GM19239 (cell line): ENCODE measurements around the gene MICB.
"Not testable (repeated sequence)": the region's sequence is repeated elsewhere in the genome, so short reads cannot be mapped to it uniquely, and the experiment has no call there.

Source experiments
- DNase-seq: peaks from one replicate; pipeline ENCODE4 v3.0.0; 2011; ENCODE audit warnings: low spot score; ENCODE audit not compliant: insufficient read length
- FAIRE-seq: peaks from 2 replicates; lab custom pipeline; 2011; peaks lifted over from hg19 to GRCh38; lab: Jason Lieb, UNC

The MICB gene

DNA sequence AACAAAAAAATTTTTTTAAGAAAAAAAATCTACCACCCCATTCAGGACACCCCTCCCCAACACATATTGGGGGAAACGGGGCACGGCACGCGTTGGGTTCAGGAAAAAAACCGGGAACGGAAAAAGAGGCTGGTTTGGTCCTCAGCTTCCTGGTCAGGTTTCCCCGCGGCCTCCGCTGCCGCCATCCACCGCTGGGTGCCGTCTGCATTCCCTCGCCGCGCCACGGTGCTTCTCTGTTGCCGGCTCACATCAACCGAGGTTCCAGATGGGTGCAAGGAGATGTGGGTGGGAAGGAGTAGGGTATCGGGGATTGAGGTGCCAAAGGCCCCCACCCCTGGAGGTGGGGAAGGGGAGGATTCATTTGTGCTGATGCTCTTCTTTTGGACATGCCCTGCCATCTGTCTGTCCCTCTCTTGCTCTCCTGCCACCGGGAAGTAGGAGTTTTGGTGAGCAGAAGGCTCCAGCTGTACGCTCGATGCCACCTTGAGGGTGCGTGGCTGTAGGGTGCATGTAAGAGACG lies 36.6 kb downstream of the MICB start:
- DNase-seq, result no peak
- no peak for FAIRE-seq

DNA sequence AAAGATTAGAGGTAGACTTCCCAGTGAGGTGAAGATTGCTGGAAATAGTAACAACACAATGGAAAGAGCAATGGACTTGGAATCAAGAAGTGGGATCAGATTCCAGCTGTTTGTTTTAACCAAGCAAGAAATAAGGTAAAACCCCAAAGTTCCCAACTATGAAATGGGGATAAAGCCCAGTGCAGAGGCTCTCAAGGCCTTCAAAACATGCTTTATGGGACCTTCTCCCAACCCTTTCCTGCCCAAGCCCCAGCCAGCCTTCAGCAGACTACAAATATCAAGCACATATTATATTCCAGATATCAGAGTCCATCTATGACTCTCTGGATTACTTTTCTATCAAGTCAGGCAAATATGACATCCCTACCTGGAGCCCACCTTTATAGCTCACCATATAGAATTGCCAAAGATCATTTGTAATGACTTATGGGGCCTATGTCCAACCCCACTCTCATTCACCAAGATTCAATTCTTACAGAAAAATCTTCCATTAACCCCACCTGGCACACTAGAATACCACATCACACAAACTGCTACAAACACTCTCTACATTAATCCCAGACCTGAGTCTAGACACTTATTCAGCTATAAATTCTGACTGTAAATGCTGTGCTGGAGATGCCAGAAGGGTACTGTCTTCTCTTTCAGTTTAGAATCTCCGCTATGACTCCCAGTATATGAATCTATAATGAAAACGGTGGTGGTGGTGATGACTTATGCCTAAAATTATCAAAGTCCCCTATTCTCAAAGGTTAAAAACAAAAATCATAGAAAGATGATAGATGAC lies 37.8 kb downstream of the MICB start:
- FAIRE-seq (no peak), DNase-seq (no peak)

DNA sequence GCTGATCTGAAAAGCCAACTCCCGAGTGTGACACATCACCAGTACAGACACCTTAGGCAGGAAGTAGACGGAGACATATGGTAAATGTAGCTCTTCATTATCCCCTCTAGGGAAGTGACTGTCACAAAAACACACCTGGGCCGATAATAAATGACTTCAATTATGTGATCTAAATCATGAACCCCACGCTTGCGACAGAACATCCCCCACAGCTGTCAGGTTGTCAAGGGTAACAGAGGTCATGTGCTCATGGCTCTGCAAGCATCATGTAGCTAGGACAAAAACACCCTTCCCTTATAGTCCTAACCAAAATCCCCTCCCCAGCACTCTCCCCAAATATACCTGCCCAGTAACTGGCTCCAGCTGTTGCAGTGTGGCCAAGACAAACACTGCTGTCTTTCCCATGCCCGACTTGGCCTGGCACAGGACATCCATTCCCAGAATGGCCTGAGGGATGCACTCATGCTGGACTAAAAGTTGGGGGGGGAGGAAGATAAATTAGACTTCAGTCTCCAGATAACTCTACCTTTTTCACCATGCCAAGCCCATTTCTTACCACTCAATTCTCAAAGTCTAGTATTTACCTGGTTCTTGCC lies 41.0 kb downstream of the MICB start:
- no peak for DNase-seq
- FAIRE-seq, result no peak

DNA sequence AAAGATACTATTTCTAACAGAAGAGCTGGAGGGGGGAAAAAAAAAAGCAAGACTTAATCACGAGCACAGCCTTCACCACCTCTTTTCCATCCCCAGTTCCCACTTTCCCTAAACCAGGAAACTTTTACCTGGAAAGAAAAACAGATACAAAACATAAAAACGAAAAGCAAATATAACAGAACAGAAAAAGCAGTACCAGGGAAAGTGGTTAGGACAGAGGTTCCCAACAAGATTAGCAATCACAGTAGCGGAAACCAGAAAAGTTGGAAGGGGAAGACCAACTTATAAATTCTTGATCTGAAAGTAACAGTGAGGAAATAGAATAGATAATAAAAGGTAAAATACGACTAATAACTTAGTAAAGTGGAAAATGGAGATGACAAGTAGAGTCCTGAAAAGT lies 42.7 kb downstream of the MICB start:
- FAIRE-seq (no peak), DNase-seq (no peak)

- FAIRE-seq (peak; percentile 60), DNase-seq (no peak)
Measured at GRCh38 chr6:31541059-31541657, 43.2 kb downstream of the MICB start.

DNA sequence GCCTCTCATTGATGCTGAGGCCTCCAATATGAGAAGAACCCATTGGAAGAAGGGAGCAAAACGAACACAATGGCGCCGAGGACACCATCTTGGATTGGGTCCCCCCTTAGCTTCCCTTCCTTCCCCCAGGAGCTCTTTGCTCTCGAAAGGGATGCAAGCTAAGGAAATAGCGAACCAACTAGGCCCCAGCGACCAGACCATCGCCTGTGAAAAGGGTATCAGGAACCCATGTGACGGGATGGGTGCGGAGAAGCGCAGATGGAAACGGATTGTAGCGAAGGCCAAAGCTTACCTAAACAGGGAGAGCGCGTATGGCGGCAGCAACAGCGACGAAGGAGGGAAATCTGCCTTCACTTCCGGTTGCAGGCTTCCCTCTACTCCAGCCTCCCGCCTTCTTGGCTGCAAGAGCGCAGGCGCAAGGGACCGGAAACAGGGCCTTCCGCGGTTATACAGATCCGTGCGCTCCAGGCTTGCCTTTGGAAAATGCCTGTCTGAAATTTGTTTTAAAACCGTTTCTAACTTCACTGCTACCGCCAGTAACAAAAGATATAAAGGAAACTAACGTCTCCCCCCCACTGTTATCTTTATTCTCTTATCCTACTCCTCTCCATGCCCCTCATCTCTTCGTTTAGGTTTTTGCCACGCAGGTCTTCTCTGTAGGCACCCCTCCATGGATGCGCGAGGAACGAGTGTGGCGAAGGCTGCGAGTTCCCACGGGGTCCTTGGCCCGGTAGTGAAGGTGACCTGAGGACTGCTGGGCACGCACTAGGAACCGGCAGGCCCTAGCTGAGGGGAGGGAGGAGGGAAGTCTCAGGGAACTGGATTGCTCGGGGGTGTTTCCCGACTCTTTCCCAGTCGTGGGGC lies 43.9 kb downstream of the MICB start, which contains the start of gene DDX39B:
TSS of gene DDX39B (minus strand) at position 346 of the 864 bp plus-strand sequence. CDS start 1,471 bp downstream, outside the sequence.
- peak; percentile 95 for FAIRE-seq

GRCh38 chr6:31543639-31544038 lies 45.7 kb downstream of the MICB start:
- DNase-seq (no peak), FAIRE-seq (no peak)

More for the DNA sequence above, 43.9 kb downstream of the MICB start, which contains the start of gene DDX39B:
- peak; percentile 85 for DNase-seq

DNA sequence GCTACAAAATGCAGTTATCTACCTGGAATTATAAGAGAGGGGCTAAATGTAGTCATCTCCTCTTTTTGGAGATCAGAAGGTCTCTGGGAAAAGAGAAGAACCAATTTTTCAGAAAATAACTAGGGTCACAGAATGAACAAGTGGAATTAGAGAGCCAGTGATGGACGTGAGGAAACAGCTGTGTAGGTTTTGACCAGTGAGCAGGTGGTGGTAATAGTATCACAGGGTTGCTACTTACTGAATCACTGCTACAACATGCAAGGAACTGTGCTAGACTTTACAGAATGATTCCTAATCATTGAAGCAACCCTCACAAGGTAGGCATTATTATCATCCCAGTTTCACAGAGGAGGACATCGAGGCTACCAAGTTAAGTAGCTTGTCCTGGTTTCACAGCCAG lies 46.7 kb downstream of the MICB start:
- FAIRE-seq, result no peak
- no peak for DNase-seq

DNA sequence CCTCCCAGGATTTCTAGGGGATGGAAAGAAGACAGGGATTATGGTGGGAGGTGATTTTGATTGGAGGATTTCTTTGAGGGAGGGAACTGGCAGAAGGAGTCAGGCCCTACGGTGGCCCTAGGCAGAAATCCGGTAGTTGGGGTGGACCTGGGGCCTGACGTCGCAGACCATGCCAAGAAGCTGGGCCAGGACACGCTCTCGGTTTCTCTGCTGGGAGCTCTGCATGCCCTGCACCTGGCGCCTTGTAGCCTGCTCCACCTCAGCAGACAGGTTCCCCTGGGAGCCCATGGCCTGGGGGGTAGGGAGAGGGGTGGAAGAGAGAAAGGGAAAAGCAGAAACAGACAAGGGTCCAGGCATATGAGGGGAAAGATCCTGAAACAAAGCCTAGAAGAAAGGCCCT lies 47.3 kb downstream of the MICB start:
- FAIRE-seq (no peak), DNase-seq (no peak)

DNA sequence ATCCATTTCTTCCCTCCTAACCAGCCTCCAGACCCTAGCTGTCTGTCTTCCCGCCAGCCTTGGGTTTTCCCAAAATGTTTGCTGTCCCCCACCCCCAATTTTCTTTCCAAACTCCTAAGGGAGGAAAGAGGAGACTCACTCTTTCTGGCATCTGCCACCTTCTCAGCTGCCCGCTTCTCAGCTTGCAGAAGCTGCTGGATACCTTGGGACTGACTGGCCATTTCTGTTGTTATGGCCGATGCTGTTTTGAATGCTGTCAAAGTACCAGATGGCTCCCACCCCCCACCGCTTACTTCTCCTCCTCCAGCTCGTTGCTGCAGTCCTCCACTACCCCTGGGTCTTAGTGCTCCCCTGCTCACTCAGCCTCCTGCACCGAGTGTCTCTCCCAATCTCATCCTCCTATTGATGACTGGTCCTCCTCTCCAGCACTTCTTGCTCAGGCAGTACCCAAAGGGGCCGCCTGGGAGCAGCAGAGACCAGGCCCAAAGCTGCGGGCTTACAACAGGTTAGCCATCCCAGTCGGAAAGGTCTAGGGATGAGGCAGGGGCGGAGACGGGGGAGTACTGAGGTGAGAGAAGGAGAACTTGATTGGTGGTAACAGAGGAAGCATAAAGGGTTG lies 48.5 kb downstream of the MICB start, which contains the start of gene ATP6V1G2:
TSS of gene ATP6V1G2 (minus strand) at position 270 of the 619 bp plus-strand sequence. CDS start at position 221, 49 bp downstream.
- peak; percentile 93 for FAIRE-seq
- no peak for DNase-seq

- FAIRE-seq, result peak; percentile 97
- peak; percentile 58 for DNase-seq
Measured at GRCh38 chr6:31546958-31547726, 49.2 kb downstream of the MICB start, which contains the start of gene NFKBIL1. Gene NFKBIL1 (plus strand): TSS chr6:31547608. CDS start chr6:31547695, 87 bp downstream.

DNA sequence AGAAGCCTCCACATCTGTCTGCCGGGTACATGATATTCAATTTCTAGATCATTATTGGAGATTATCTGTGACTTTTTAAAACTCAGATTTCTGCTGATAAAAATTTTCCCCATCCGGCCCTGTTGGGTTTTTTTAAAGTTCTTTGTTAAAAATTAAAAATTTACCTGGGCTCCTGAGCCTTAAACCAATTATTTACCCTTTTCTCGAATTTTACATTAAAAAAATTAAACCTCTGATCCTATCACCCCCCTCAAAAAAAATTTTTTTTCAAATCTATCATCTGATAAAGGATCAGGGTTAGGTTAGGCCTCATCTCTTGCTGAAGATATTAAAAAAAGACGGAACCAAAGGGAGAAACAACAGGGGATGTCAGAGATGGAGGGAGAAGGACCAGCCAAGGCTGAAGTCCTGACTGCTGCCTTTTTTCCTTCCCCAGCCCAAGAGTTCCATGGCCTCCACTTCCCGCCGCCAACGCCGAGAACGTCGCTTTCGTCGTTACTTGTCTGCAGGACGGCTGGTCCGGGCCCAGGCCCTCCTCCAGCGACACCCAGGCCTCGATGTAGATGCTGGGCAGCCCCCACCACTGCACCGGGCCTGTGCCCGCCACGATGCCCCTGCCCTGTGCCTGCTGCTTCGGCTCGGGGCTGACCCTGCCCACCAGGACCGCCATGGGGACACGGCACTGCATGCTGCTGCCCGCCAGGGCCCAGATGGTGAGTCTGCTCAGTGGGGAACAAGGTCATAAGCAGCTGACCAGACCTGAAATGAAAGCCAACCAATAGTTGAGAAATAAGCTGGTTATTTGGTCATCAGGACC lies 50.0 kb downstream of the MICB start:
- DNase-seq (no peak), FAIRE-seq (no peak)

DNA sequence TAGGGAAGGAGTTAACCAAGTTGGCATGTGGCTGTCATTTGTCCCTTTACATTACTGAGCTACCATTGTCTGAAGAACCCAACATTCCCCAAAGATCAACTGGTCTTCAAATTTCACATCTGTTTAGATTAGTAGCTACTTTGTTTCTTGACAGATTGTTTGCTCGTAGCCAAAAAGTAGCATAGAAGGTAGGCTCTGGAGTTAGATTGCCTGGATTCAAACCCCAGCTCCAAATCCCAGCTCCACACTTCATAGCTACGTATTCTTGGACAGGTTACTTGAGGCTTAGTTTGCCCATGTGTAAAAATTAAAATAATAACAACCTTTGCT lies 50.6 kb downstream of the MICB start:
- DNase-seq, result no peak
- FAIRE-seq, result no peak

DNA sequence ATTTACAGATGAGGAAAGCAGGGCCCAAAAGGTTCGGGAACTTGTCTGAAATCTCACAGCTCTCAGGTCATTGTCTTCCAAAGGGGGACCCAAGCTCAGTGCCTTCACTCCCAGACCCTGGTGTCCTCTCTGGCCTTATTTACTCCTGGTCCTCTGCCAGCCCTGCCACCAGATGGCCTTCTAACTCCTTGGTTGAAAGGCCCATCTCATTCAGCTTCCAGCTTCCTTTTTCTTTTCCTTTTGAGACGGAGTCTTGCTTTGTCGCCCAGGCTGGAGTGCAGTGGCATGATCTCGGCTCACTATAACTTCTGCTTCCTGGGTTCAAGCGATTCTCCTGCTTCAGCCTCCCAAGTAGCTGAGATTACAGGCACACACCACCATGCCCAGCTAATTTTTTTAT lies 53.4 kb downstream of the MICB start:
- not testable (repeated sequence) for DNase-seq
- FAIRE-seq, result peak; percentile 84

GRCh38 chr6:31556307-31556706 lies 58.4 kb downstream of the MICB start:
- FAIRE-seq (peak; percentile 79), DNase-seq (no peak)

DNA sequence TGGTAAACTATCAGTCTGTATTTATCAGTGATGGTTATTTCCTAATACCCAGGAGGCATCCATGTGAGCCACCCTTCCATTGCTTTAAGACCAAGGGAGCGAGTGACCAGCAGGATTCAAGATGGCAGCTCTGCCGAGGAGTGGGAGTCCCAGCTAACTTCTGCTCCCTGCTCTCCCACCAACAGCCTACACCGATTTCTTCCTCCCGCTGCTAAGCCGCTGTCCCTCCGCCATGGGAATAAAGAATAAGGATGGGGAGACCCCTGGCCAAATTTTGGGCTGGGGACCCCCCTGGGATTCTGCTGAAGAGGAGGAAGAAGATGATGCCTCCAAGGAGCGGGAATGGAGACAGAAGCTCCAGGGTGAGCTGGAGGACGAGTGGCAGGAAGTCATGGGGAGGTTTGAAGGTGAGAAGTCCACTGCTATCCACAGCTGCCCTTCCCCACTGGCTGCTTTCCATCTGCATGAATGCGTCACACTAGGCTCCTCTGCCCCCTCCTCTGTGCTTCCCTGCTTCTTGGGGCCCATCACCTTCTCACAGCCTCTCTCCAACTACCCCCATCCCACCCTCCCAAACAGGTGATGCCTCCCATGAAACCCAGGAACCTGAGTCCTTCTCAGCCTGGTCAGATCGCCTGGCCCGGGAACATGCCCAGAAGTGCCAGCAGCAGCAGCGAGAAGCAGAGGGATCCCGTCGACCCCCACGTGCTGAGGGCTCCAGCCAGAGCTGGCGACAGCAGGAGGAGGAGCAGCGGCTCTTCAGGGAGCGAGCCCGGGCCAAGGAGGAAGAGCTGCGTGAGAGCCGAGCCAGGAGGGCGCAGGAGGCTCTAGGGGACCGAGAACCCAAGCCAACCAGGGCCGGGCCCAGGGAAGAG lies 59.7 kb downstream of the MICB start:
- DNase-seq (no peak), FAIRE-seq (no peak)

DNA sequence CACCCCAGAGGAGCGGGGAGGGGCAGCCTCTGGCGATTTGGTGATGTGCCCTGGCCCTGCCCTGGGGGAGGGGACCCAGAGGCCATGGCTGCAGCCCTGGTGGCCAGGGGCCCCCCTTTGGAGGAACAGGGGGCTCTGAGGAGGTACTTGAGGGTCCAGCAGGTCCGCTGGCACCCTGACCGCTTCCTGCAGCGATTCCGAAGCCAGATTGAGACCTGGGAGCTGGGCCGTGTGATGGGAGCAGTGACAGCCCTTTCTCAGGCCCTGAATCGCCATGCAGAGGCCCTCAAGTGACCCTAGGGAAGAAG lies 60.3 kb downstream of the MICB start:
- FAIRE-seq (no peak), DNase-seq (no peak)
